Ovary (tissue), 9 donors: ENCODE data around the gene GALNT6. TPM values are rescaled to one million over a fixed set of nuclear protein-coding genes. Genes with fewer than 3 reads are reported as not detected.

Experiments used
- DNase-seq, 5 donors: peaks; one replicate each; pipeline ENCODE4 v3.0.0-alpha.2; 2019 to 2020
- H3K27ac ChIP-seq, 2 donors: fragments of 200-600 bp; one replicate each; pipeline versions ENCODE4 v1.5.1 to v1.8.0; 2019 to 2022
- H3K27me3 ChIP-seq: fragments of 200-600 bp; one replicate; pipeline ENCODE4 v1.8.0; 2022
- H3K36me3 ChIP-seq: fragments of 200-600 bp; sonication (generic); one replicate; pipeline ENCODE4 v1.5.1; 2019
- H3K4me1 ChIP-seq: one replicate; pipeline ENCODE4 v1.8.1; 2013; ENCODE audit warnings: mild to moderate bottlenecking, moderate library complexity; ENCODE audit not compliant: insufficient read depth
- H3K4me3 ChIP-seq: fragments of 200-600 bp; sonication (generic); one replicate; pipeline ENCODE4 v1.5.1; 2017
- H3K9me3 ChIP-seq, 2 donors: fragments of 200-600 bp in 1 of 2; sonication (generic) in 1 of 2; one replicate each; pipeline versions ENCODE4 v1.5.1 to v1.8.1; 2013 to 2019; ENCODE audit warnings: mild to moderate bottlenecking in 1 of 2, moderate library complexity in 1 of 2
- EP300 ChIP-seq: sonication (generic); formaldehyde crosslinking; IDR thresholded peaks from one replicate; pipeline ENCODE4 v1.6.1; 2017; ENCODE audit warnings: antibody characterized with exemption
- POLR2A ChIP-seq: fragments of 450-650 bp; IDR thresholded peaks from one replicate; pipeline ENCODE4 v1.6.1; 2017; ENCODE audit warnings: antibody characterized with exemption, mild to moderate bottlenecking, moderate library complexity
- WGBS, 3 donors: extraction: QIAGEN DNeasy Blood & Tissue Kit in 1 of 3; methylation state at CpG; one replicate each; pipeline versions ENCODE4 v1.1.5 to v1.1.7; 2013 to 2017; 5-methylcytosine and 5-hydroxymethylcytosine counted together
- intact Hi-C, 4 donors: fragments of 100-400 bp; cut with DNase I; formaldehyde crosslinking; loops; one replicate each; pipeline versions ENCODE4 v1.11.0 to v1.15.1; 2022 to 2023
- polyA plus RNA-seq, 2 donors: library from polyadenylated mRNA; stranded (reverse); fragments of 200-250 nt in 1 of 2; fragments of 350-450 nt in 1 of 2; fragmentation: Illumina TruSeq in 1 of 2; extraction: RNeasy Lipid Tissue Mini Kit (QIAGEN cat#74804) in 1 of 2; gene quantifications; one replicate each; pipeline ENCODE4 v1.2.3, GENCODE V29; 2013 to 2014
- total RNA-seq, 7 donors: library from RNA; depleted of rRNA in 2 of 7; stranded (reverse); fragments of >200 nt in 2 of 7; fragmentation: NEBNext Ultra II Directional in 3 of 7; extraction: Animal tissue kit (Norgen Biotek cat#: 25700) in 3 of 7; gene quantifications; one replicate each; pipeline versions ENCODE4 v1.1.0 to v1.2.4, GENCODE V29; 2016 to 2023
- TF ChIP-seq, protein P1 (sequence below), 3 donors: fragments of 450-650 bp in 2 of 3; fragments of 200-600 bp in 1 of 3; IDR thresholded peaks; one replicate each; pipeline versions ENCODE4 v1.5.1 to v1.8.0; 2016 to 2022; ENCODE audit warnings: antibody characterized with exemption in 3 of 3, mild to moderate bottlenecking in 1 of 3
- donor health status: DM: no; HTN: no; CAD: no; lungs with moderate emphysema.
- donor health status: DM: no; HTN: no; CAD: no.
- donor health status: Bipolar disorder and iron deficiency.
- donor health status: DM: yes; HTN: yes; CAD: no.
- donor health status: DM: no; HTN: no; CAD: no.
- donor health status: DM: yes; HTN: yes; CAD: no.

The GALNT6 gene
- total and polyA plus RNA-seq, 9 donors: 0.51 to 14.5 (median 2.7) TPM

DNA sequence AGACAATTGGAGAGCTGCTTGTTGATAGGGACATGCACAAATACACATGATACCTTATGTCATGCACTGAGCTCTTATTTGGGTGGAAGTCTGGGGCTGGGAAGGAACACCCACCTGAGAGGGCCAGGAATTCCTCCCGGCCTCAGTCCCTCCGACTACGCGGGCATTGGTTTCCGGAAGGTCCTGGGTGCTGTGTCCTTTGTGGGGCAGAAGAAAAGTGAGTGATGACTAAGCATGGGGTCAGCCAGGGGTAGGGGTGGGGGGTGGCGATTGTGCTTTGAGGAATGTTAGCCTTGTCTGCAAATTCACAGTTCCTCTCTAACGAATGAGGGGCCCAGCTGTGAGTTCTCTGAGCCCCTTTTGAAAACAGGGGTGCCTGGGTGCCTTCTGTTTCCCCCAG, 45.5 kb downstream of the GALNT6 start:
- no peaks in the 10 kb centered on the region for H3K27me3 ChIP-seq
- H3K9me3 ChIP-seq: no peaks in the 10 kb centered on the region
- 62 to 71% (median 62%) methylated on average over 7 of the region's 7 CpGs for WGBS, 3 donors
- TF ChIP-seq EP300: no peak
- TF ChIP-seq POLR2A: no peak
- TF ChIP-seq, protein P1, sequence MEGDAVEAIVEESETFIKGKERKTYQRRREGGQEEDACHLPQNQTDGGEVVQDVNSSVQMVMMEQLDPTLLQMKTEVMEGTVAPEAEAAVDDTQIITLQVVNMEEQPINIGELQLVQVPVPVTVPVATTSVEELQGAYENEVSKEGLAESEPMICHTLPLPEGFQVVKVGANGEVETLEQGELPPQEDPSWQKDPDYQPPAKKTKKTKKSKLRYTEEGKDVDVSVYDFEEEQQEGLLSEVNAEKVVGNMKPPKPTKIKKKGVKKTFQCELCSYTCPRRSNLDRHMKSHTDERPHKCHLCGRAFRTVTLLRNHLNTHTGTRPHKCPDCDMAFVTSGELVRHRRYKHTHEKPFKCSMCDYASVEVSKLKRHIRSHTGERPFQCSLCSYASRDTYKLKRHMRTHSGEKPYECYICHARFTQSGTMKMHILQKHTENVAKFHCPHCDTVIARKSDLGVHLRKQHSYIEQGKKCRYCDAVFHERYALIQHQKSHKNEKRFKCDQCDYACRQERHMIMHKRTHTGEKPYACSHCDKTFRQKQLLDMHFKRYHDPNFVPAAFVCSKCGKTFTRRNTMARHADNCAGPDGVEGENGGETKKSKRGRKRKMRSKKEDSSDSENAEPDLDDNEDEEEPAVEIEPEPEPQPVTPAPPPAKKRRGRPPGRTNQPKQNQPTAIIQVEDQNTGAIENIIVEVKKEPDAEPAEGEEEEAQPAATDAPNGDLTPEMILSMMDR (IDR thresholded peaks at IDR 0.05): no peak
- no peaks in the 10 kb centered on the region for H3K36me3 ChIP-seq
- no peak overlapping the region for H3K27ac ChIP-seq
- H3K4me3 ChIP-seq: no peak overlapping the region
- DNase-seq: no peak
- intact Hi-C loops: loop anchor here in 1 of 4 donors (10.0 kb wide), 1 partner anchor 301 kb away; the partner anchor contains the start of gene LETMD1
- peaks cover 3% of the 10 kb centered on the region for H3K4me1 ChIP-seq

DNA sequence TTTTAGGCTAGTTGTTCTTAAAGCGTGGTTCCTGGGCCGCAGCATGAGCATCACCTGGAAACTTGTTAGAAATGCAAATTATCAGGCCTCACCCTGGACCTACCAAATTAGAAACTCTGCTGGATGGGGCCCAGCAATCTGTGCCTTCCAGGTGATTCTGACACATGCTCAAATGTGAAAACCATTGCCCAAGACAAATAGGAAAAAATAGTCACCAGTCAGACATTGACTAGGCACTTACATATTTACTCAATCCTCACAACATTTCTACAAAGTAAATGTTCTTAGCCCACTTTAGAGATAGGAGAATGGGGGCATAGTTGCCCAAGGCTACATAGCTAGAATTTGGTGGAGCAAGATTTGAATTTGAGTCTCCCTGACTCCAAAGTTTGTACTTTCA, 48.0 kb downstream of the GALNT6 start:
- WGBS, 3 donors: 89 to 96% (median 93%) methylated on average over 2 of the region's 2 CpGs
- TF ChIP-seq, protein P1 (IDR thresholded peaks at IDR 0.05): no peak
- TF ChIP-seq EP300: no peak
- no peak for TF ChIP-seq POLR2A
- no peak for DNase-seq
- no peaks in the 10 kb centered on the region for H3K27me3 ChIP-seq
- no peaks in the 10 kb centered on the region for H3K9me3 ChIP-seq
- no peak overlapping the region for H3K27ac ChIP-seq
- no peak overlapping the region for H3K4me3 ChIP-seq
- H3K4me1 ChIP-seq: peaks cover 3% of the 10 kb centered on the region
- no peaks in the 10 kb centered on the region for H3K36me3 ChIP-seq
- intact Hi-C loops: loop anchor here in 1 of 4 donors (5.0 to 10.0 kb wide), 2 partner anchors 298 to 516 kb away; partner anchors contain the start of gene LETMD1

DNA sequence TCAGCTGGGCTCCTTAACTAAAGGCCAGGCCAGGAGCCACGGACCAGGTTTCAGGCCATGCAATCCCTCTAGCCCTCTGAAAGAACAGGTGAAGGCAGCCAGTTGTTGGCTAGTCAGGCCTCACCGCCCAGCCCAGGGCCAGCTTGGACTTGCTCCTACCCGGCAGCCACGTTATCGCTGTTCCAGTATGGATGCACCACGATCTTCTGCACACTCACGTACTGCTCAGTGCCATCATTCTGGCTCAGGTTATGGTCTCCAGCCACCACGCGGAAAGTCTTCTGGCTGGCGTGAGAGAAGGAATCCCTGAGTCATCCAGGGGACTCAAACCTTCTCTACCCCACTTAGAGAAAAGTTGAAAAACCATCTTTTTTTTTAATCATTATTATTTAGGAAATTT, 48.8 kb downstream of the GALNT6 start:
- H3K4me1 ChIP-seq: peaks cover 3% of the 10 kb centered on the region
- H3K27me3 ChIP-seq: no peaks in the 10 kb centered on the region
- 89 to 90% (median 89%) methylated on average over 10 of the region's 10 CpGs for WGBS, 3 donors
- H3K9me3 ChIP-seq: no peaks in the 10 kb centered on the region
- TF ChIP-seq POLR2A (no peak), EP300 (no peak)
- TF ChIP-seq, protein P1 (IDR thresholded peaks at IDR 0.05): no peak
- no peak for DNase-seq
- intact Hi-C loops: loop anchor here in 1 of 4 donors (5.0 to 10.0 kb wide), 2 partner anchors 298 to 515 kb away; partner anchors contain the start of gene LETMD1
- no peak overlapping the region for H3K4me3 ChIP-seq
- H3K36me3 ChIP-seq: no peaks in the 10 kb centered on the region
- H3K27ac ChIP-seq: no peak overlapping the region

DNA sequence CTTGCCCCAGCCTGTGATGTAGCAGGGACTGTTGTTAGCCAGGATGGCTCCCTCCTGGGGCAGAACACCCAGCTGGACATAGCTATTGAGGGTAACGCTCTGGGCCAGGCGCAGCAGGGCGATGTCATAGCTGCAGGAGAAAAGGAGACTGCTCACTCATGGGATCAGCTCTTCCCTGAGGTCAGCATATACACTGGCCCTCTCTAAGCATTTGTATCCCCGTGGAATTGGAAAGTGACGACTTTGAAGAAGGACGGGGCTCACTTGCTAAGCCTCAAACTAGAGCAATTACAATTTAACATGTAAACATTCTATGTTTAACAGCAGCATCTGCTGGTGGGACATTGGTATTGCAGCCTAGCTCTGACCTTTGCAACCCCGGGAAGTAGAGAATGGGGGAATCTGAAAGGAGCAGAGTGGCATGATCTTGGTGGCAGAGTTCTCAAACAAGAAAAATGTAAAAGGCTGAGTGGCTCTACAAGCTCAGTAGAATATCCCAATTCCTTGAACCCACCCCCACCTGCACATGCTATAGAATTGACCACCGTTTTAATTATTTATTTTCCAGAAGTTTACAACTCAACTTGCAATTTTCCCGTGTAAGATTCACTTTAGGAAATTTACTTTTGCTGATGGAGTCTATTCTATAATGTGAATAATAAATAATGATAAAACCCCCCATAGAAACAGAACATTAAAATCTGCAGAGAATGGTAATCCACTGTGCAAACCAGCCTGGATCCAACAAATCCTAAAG, 49.8 kb downstream of the GALNT6 start:
- no peaks in the 10 kb centered on the region for H3K36me3 ChIP-seq
- 34 to 35% (median 34%) methylated on average over 9 of the region's 9 CpGs for WGBS, 3 donors
- TF ChIP-seq, protein P1 (IDR thresholded peaks at IDR 0.05): peak; percentile 46 to 95 (median 94)
- TF ChIP-seq EP300: no peak
- no peaks in the 10 kb centered on the region for H3K9me3 ChIP-seq
- no peak overlapping the region for H3K4me3 ChIP-seq
- DNase-seq: peak; percentile 51 to 74 (median 60)
- H3K27ac ChIP-seq: no peak overlapping the region
- intact Hi-C loops: loop anchor here in 1 of 4 donors (5.0 to 10.0 kb wide), 2 partner anchors 297 to 514 kb away; partner anchors contain the start of gene LETMD1
- H3K4me1 ChIP-seq: peaks cover 3% of the 10 kb centered on the region
- no peaks in the 10 kb centered on the region for H3K27me3 ChIP-seq
